ENCODE measurements around the gene MRPL14. TPM values are rescaled to one million over a fixed set of nuclear protein-coding genes. Genes with fewer than 3 reads are reported as not detected.

Gene MRPL14
- total and polyA plus RNA-seq, 4 donors = 34.6 to 118 (median 40.9) TPM

- Histone ChIP-seq H3K9me3 (ENCODE audit: control insufficient read depth in 4 of 4, low read length in 3 of 4) (no peaks in the 10 kb centered on the region), H3K27me3 (ENCODE audit: control insufficient read depth in 4 of 4, insufficient read depth in 4 of 4, low read length in 3 of 4) (no peaks in the 10 kb centered on the region), H3K4me1 (ENCODE audit: control insufficient read depth in 4 of 4, insufficient read depth in 4 of 4, low read length in 3 of 4) (peaks cover 0 to 6% (median 2%) of the 10 kb centered on the region in 4 donors), H3K36me3 (ENCODE audit: control insufficient read depth in 4 of 4, insufficient read depth in 3 of 4, low read depth in 1 of 4, low read length in 3 of 4) (no peaks in the 10 kb centered on the region), H3K4me3 (ENCODE audit: low read depth in 1 of 3, low read length in 3 of 3) (no peak overlapping the region), H3K9ac (ENCODE audit: low read depth in 1 of 2, low read length in 2 of 2) (no peak overlapping the region), H3K27ac (ENCODE audit: low read depth in 1 of 2, low read length in 2 of 2) (no peak overlapping the region)
- WGBS = 92% methylated on average over 5 of the region's 5 CpGs
- no peak for DNase-seq (ENCODE audit: low spot score)
- TF ChIP-seq HNF4A (conservative IDR thresholded peaks at IDR 0.05) = no peak
- TF ChIP-seq ZBTB33 (IDR thresholded peaks at IDR 0.05) = no peak
- TF ChIP-seq GABPA (IDR thresholded peaks at IDR 0.05 in 1 of 2, conservative IDR thresholded peaks at IDR 0.05 in 1 of 2) = no peak
- no peak for TF ChIP-seq FOXA2 (IDR thresholded peaks at IDR 0.05)
- no peak for TF ChIP-seq HNF4G (IDR thresholded peaks at IDR 0.05)
- TF ChIP-seq JUND (IDR thresholded peaks at IDR 0.05) = no peak
- TF ChIP-seq MAX (IDR thresholded peaks at IDR 0.05) = no peak
- TF ChIP-seq TAF1 (conservative IDR thresholded peaks at IDR 0.05) = no peak
- no peak for TF ChIP-seq SP1 (IDR thresholded peaks at IDR 0.05)
- no peak for TF ChIP-seq ATF3 (IDR thresholded peaks at IDR 0.05)
These were observed 58.5 kb downstream of the MRPL14 start for GRCh38 chr6:44068607-44069296.

GRCh38 chr6:44067173-44068139, 59.8 kb downstream of the MRPL14 start:
- DNase-seq (ENCODE audit: low spot score) = no peak
- Histone ChIP-seq H3K27ac (ENCODE audit: low read depth in 1 of 2, low read length in 2 of 2) (no peak overlapping the region), H3K9ac (ENCODE audit: low read depth in 1 of 2, low read length in 2 of 2) (no peak overlapping the region), H3K27me3 (ENCODE audit: control insufficient read depth in 4 of 4, insufficient read depth in 4 of 4, low read length in 3 of 4) (no peaks in the 10 kb centered on the region), H3K36me3 (ENCODE audit: control insufficient read depth in 4 of 4, insufficient read depth in 3 of 4, low read depth in 1 of 4, low read length in 3 of 4) (no peaks in the 10 kb centered on the region), H3K4me1 (ENCODE audit: control insufficient read depth in 4 of 4, insufficient read depth in 4 of 4, low read length in 3 of 4) (no peaks in the 10 kb centered on the region), H3K4me3 (ENCODE audit: low read depth in 1 of 3, low read length in 3 of 3) (no peak overlapping the region), H3K9me3 (ENCODE audit: control insufficient read depth in 4 of 4, low read length in 3 of 4) (no peaks in the 10 kb centered on the region)
- 79% methylated on average over 7 of the region's 7 CpGs for WGBS
- TF ChIP-seq NR2F2 (IDR thresholded peaks at IDR 0.05) (no peak), CTCF (IDR thresholded peaks at IDR 0.05; ENCODE audit: low read depth, low read length, missing input control) (no peak), YY1 (IDR thresholded peaks at IDR 0.05) (no peak), REST (IDR thresholded peaks at IDR 0.05) (no peak), SP1 (IDR thresholded peaks at IDR 0.05) (no peak), GABPA (IDR thresholded peaks at IDR 0.05 in 1 of 2, conservative IDR thresholded peaks at IDR 0.05 in 1 of 2) (no peak), RXRA (IDR thresholded peaks at IDR 0.05) (no peak), FOXA1 (IDR thresholded peaks at IDR 0.05) (no peak)

Measured in liver (tissue), 9 donors.